ENCODE results near the gene SINHCAF. TPM values are rescaled to one million over a fixed set of nuclear protein-coding genes. Genes with fewer than 3 reads are reported as not detected.
"Not testable (repeated sequence)": the region's sequence is repeated elsewhere in the genome, so short reads cannot be mapped to it uniquely, and the experiment has no call there.

SINHCAF gene
- total and polyA plus RNA-seq, 2 of the 8 experiments (the other 6 are each of a cell fraction or from before 2014, with no cell fraction given): 138 to 576 TPM

DNA sequence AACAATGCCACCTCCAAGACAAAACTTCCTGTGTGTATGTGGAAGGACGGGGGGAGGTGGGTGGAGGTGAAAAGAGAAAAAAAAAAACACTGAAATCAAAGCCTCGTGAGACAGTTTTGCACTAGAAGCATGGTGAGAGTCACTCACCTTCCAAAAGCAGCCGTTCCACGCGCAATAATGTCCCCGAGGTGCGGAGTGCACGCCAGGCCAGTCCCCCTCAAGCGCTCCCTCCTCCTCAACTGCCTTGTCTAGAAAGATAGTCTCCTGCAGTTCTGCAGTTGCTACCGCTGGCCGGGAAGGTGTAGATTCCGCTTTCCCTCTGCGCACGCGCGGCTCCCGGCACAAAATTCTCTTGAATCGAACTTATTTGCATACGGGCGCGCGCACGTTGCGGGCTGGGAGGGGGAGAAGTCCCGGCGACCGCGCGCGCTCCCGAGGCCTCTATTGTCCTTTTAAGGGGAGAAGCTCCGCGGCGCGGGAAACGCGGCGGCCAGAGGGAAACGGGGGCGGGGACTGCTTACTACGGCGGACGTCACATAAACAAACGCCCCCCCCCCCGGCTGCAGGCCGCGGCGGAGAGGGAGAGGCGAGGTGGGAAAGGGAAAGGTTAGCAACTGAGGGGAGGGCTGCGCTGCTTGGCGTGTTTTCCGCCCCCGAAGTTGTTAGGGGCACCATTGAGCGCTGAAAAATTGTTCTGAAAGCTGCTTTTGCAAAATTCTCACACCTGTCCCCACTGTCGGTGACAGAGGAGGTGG lies at the start of gene SINHCAF (continued):
- TF ChIP-seq SAP30 (IDR thresholded peaks at IDR 0.05; ENCODE audit: insufficient read depth, insufficient replicate concordance, low read length): no peak
- TF ChIP-seq SIX5 (IDR thresholded peaks at IDR 0.05; ENCODE audit: low read depth, low read length): no peak
- peak; percentile 96 for TF ChIP-seq TAF7 (optimal IDR thresholded peaks at IDR 0.05; ENCODE audit: borderline replicate concordance, low read depth, low read length)
- peak; percentile 97 for TF ChIP-seq TBP (IDR thresholded peaks at IDR 0.05; ENCODE audit: low read depth, low read length)
- peak; percentile 80 for TF ChIP-seq SP4 (IDR thresholded peaks at IDR 0.05; ENCODE audit: low read length)
- peak in 1 of 2 experiments; percentile 24; a peak in 1 of 3 replicates for TF ChIP-seq EP300 (IDR thresholded peaks at IDR 0.05; ENCODE audit: borderline replicate concordance in 1 of 2, low read depth in 2 of 2, low read length in 2 of 2)
- TF ChIP-seq POLR2A (IDR thresholded peaks at IDR 0.05; ENCODE audit: control extremely low read depth in 1 of 2, low read depth in 2 of 2, low read length in 2 of 2): peak; percentile 96 to 99
- TF ChIP-seq ASH2L (IDR thresholded peaks at IDR 0.05; ENCODE audit: low read length): peak; percentile 67
- no peak for TF ChIP-seq FOSL1 (IDR thresholded peaks at IDR 0.05; ENCODE audit: insufficient read depth, low read depth, low read length)
- no peak for TF ChIP-seq BCL11A (IDR thresholded peaks at IDR 0.05; ENCODE audit: low read depth in 2 of 2, low read length in 2 of 2)

DNA sequence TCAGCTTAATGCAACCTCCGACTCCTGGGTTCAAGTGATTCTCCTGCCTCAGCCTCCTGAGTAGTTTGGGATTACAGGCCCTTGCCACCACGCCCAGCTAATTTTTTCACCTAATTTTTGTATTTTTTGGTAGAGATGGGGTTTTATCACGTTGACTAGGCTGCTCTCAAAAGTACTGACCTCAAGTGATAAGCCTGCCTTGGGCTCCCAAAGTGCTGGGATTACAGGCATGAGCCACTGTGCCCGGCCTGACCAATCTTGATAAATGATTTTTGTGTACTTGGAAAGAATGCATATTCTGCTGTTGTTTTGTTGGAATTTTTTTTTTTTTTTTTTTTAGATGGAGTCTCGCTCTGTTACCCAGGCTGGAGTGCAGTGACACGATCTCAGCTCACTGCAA lies 49.5 kb upstream of the SINHCAF start:
- not testable (repeated sequence) for H2BK15ac ChIP-seq (ENCODE audit: low read length); FAIRE-seq; H3K4me1 ChIP-seq (replicated peaks in 1 of 4; ENCODE audit: control insufficient read depth in 3 of 4, insufficient read depth in 4 of 4, low read length in 3 of 4); H3K4me3 ChIP-seq (ENCODE audit: extremely low read depth in 1 of 4, insufficient read depth in 2 of 4, low read depth in 3 of 4, low read length in 4 of 4); H4K8ac ChIP-seq (ENCODE audit: extremely low read depth, insufficient read depth, low read length); H3K79me2 ChIP-seq (ENCODE audit: control insufficient read depth in 1 of 2, insufficient read depth in 2 of 2, low read length in 2 of 2); H2BK120ac ChIP-seq (replicated peaks; ENCODE audit: low read depth, low read length); H3K4me2 ChIP-seq (ENCODE audit: insufficient read depth in 1 of 2, low read depth in 2 of 2, low read length in 2 of 2); H2AK5ac ChIP-seq (ENCODE audit: low read depth, low read length); H3K9me3 ChIP-seq (ENCODE audit: insufficient read depth in 2 of 2, low read depth in 1 of 2, low read length in 1 of 2); H3K14ac ChIP-seq (ENCODE audit: insufficient read length); DNase-seq (ENCODE audit: low read depth in 1 of 2, low spot score in 2 of 2); H4K91ac ChIP-seq (replicated peaks; ENCODE audit: insufficient read length, low read length); H3K18ac ChIP-seq (ENCODE audit: extremely low read depth, low read length); H2BK5ac ChIP-seq (ENCODE audit: low read depth, low read length); H2BK12ac ChIP-seq (ENCODE audit: low read depth, low read length); H3K23me2 ChIP-seq (ENCODE audit: low read depth, low read length); H3K27me3 ChIP-seq (replicated peaks in 1 of 4; ENCODE audit: control insufficient read depth in 3 of 4, extremely low read depth in 1 of 4, insufficient read depth in 3 of 4, low read length in 3 of 4); H2AFZ ChIP-seq (ENCODE audit: low read length); H3K4ac ChIP-seq (replicated peaks; ENCODE audit: insufficient read length, low read depth, low read length); H3K9ac ChIP-seq (replicated peaks in 1 of 4; ENCODE audit: extremely low read depth in 1 of 4, low read depth in 3 of 4, low read length in 3 of 4); H3K79me1 ChIP-seq (ENCODE audit: low read depth, low read length); H3K56ac ChIP-seq (replicated peaks; ENCODE audit: insufficient read length, low read depth, low read length); H4K20me1 ChIP-seq (replicated peaks in 1 of 2; ENCODE audit: control insufficient read depth in 1 of 2, insufficient read depth in 2 of 2, low read length in 2 of 2); H2BK20ac ChIP-seq (ENCODE audit: low read length); H3K27ac ChIP-seq (ENCODE audit: low read depth, low read length); H4K5ac ChIP-seq (ENCODE audit: insufficient read length, low read depth, low read length); H3K36me3 ChIP-seq (ENCODE audit: control insufficient read depth in 2 of 4, insufficient read depth in 4 of 4, low read length in 3 of 4); H3K23ac ChIP-seq (ENCODE audit: insufficient read length)
- ChIA-PET CTCF (ENCODE audit: partially characterized antibody) (interaction anchor here (1.2 to 2.1 kb wide), 3 partner anchors 10 to 46 kb away, joined by 3 to 5 read pairs (median 4); no protein-coding TSS in a partner anchor), POLR2A (ENCODE audit: partially characterized antibody) (interaction anchor here (1.1 to 17.5 kb wide), 4 partner anchors 9 to 52 kb away, joined by 3 to 474 read pairs (median 4); partner anchors contain the start of gene SINHCAF)
- WGBS, 2 experiments (ENCODE audit: extremely low coverage in 1 of 2, insufficient coverage in 1 of 2, insufficient read length in 1 of 2, insufficient replicate concordance in 2 of 2, low coverage in 1 of 2, low lambda C conversion rate in 2 of 2, missing lambda C conversion rate in 1 of 2): 90% methylated on average over 5 of the region's 6 CpGs; no CpG with 5 or more reads in 1 of the 2 experiments
